Left renal pelvis (tissue), 4 donors: Measurements from ENCODE around the gene DGKH. TPM values are rescaled to one million over a fixed set of nuclear protein-coding genes. Genes with fewer than 3 reads are reported as not detected.
"Not testable (repeated sequence)": the region's sequence is repeated elsewhere in the genome, so short reads cannot be mapped to it uniquely, and the experiment has no call there.

ENCODE experiments used
- DNase-seq, 4 donors: peaks; one replicate each; pipeline ENCODE4 v3.0.0-alpha.2; 2013; ENCODE audit warnings: low read depth in 4 of 4, low spot score in 3 of 4
- polyA plus RNA-seq, 4 donors: library from polyadenylated mRNA; unstranded; fragments of 120-200 nt; gene quantifications; one replicate each; pipeline ENCODE4 v1.2.1, GENCODE V29; 2013; ENCODE audit not compliant: insufficient read length in 4 of 4

DGKH gene
- polyA plus RNA-seq, 4 donors: 5.9 to 8.3 (median 7.5) TPM

- no peak for DNase-seq
These were observed 20.4 kb downstream of the DGKH start for GRCh38 chr13:42068886-42069285.

- not testable (repeated sequence) for DNase-seq
These were observed 22.2 kb downstream of the DGKH start for GRCh38 chr13:42070599-42070998.

- not testable (repeated sequence) for DNase-seq
These were observed 22.7 kb downstream of the DGKH start for GRCh38 chr13:42071179-42071578.

- no peak for DNase-seq
These were observed 23.4 kb downstream of the DGKH start for GRCh38 chr13:42071672-42072419.

GRCh38 chr13:42073683-42074082 lies 25.2 kb downstream of the DGKH start:
- DNase-seq: no peak

- peak in 1 of 4 donors; percentile 12 for DNase-seq
These were observed 27.1 kb downstream of the DGKH start for GRCh38 chr13:42075517-42075916.

GRCh38 chr13:42076309-42076713 lies 27.9 kb downstream of the DGKH start:
- DNase-seq: no peak

GRCh38 chr13:42078128-42078808 lies 29.8 kb downstream of the DGKH start:
- DNase-seq: no peak

GRCh38 chr13:42083138-42083770 lies 34.8 kb downstream of the DGKH start:
- DNase-seq: no peak

GRCh38 chr13:42084722-42085121 lies 36.3 kb downstream of the DGKH start:
- no peak for DNase-seq

GRCh38 chr13:42086582-42086981 lies 38.1 kb downstream of the DGKH start:
- no peak for DNase-seq

- no peak for DNase-seq
These were observed 46.1 kb downstream of the DGKH start for GRCh38 chr13:42094516-42095040.

GRCh38 chr13:42096222-42096621 lies 47.8 kb downstream of the DGKH start:
- DNase-seq: not testable (repeated sequence)

GRCh38 chr13:42099962-42100675 lies 51.7 kb downstream of the DGKH start:
- no peak for DNase-seq

GRCh38 chr13:42100960-42101359 lies 52.5 kb downstream of the DGKH start:
- DNase-seq: no peak

GRCh38 chr13:42101821-42102585 lies 53.6 kb downstream of the DGKH start:
- no peak for DNase-seq

- DNase-seq: no peak
These were observed 54.8 kb downstream of the DGKH start for GRCh38 chr13:42102961-42103865.

- DNase-seq: no peak
These were observed 58.5 kb downstream of the DGKH start for GRCh38 chr13:42106998-42107397.

GRCh38 chr13:42107421-42107820 lies 59.0 kb downstream of the DGKH start:
- DNase-seq: no peak
